OCI-LY3 (cell line): Measurements from ENCODE around the gene LUC7L2.

Experiments used
- H2AFZ ChIP-seq: fragments of 200-600, 300-600 bp; shearing (Covaris generic); 2 replicates; pipeline ENCODE4 v1.6.0; 2014; ENCODE audit warnings: antibody characterized with exemption, low read depth, low read length
- H3K27ac ChIP-seq: fragments of 200-600, 300-600 bp; sonication (generic); 2 replicates; pipeline ENCODE4 v1.5.1; 2014; ENCODE audit warnings: mild to moderate bottlenecking, low read length, moderate library complexity, mixed read lengths
- H3K27me3 ChIP-seq: fragments of 200-600, 300-600 bp; sonication (generic); 2 replicates; pipeline ENCODE4 v1.6.1; 2014; ENCODE audit warnings: low read depth, low read length, mixed read lengths
- H3K36me3 ChIP-seq: fragments of 200-600, 300-600 bp; sonication (generic); replicated peaks from 2 replicates; pipeline ENCODE3; 2014; ENCODE audit warnings: low read depth, low read length, mixed read lengths
- H3K4me1 ChIP-seq: fragments of 300-600, 200-600 bp; sonication (generic); 2 replicates; pipeline ENCODE4 v1.6.1; 2014; ENCODE audit warnings: low read length, mixed read lengths
- H3K4me2 ChIP-seq: fragments of 200-600, 300-600 bp; sonication (generic); 2 replicates; pipeline ENCODE4 v1.6.1; 2014; ENCODE audit warnings: low read length, mixed read lengths
- H3K4me3 ChIP-seq: fragments of 300-600, 200-600 bp; sonication (generic); 2 replicates; pipeline ENCODE4 v1.5.1; 2014; ENCODE audit warnings: antibody characterized with exemption, mild to moderate bottlenecking, low read length, moderate library complexity
- H3K79me2 ChIP-seq: fragments of 300-600, 200-600 bp; shearing (Covaris generic); 2 replicates; pipeline ENCODE4 v1.6.1; 2014; ENCODE audit warnings: mild to moderate bottlenecking, low read length, mixed read lengths
- H3K9ac ChIP-seq: fragments of 300-600, 200-600 bp; shearing (Covaris generic); 2 replicates; pipeline ENCODE4 v1.6.0; 2014; ENCODE audit warnings: mild to moderate bottlenecking, low read length, moderate library complexity
- H3K9me3 ChIP-seq: fragments of 200-600, 300-600 bp; shearing (Covaris generic); 2 replicates; pipeline ENCODE4 v1.6.1; 2014; ENCODE audit warnings: low read length, mixed read lengths; ENCODE audit not compliant: insufficient read depth
- H4K20me1 ChIP-seq: fragments of 200-600, 300-600 bp; sonication (generic); 2 replicates; pipeline ENCODE4 v1.6.1; 2016; ENCODE audit warnings: low read length, mixed read lengths; ENCODE audit not compliant: insufficient read depth
- CTCF ChIP-seq: fragments of 200-600, 300-600 bp; sonication (generic); IDR thresholded peaks from 2 replicates; pipeline ENCODE4 v1.5.1; 2014; ENCODE audit warnings: antibody characterized with exemption, low read length, low read depth
- EZH2phosphoT487 ChIP-seq: fragments of 200-600 bp; shearing (Covaris generic); IDR thresholded peaks from 2 replicates; pipeline ENCODE4 v1.6.1; 2018; ENCODE audit warnings: antibody characterized with exemption, mixed run types, low read depth

The LUC7L2 gene

GRCh38 chr7:139389774-139390173, 30.1 kb downstream of the LUC7L2 start:
- Histone ChIP-seq H3K27me3 (no peaks in the 10 kb centered on the region), H3K79me2 (peaks cover 91% of the 10 kb centered on the region), H3K4me1 (no peaks in the 10 kb centered on the region), H3K27ac (no peak overlapping the region), H3K36me3 (peaks cover 48% of the 10 kb centered on the region), H3K9me3 (no peaks in the 10 kb centered on the region), H3K4me3 (no peak overlapping the region), H4K20me1 (peaks cover 22% of the 10 kb centered on the region; the same call in 1 of the 2 replicates), H3K9ac (no peak overlapping the region), H3K4me2 (no peak overlapping the region), H2AFZ (no peak overlapping the region)
- no peak for TF ChIP-seq EZH2phosphoT487
- TF ChIP-seq CTCF, result no peak

GRCh38 chr7:139393621-139394211, 34.0 kb downstream of the LUC7L2 start:
- H3K79me2 ChIP-seq, result peaks cover 91% of the 10 kb centered on the region
- peaks cover 41% of the 10 kb centered on the region for H3K36me3 ChIP-seq
- H3K27me3 ChIP-seq, result no peaks in the 10 kb centered on the region
- no peaks in the 10 kb centered on the region for H3K4me1 ChIP-seq
- no peaks in the 10 kb centered on the region for H3K9me3 ChIP-seq
- no peak overlapping the region for H2AFZ ChIP-seq
- no peak overlapping the region for H3K4me2 ChIP-seq
- H3K4me3 ChIP-seq, result no peak overlapping the region
- H4K20me1 ChIP-seq, result peaks cover 37% of the 10 kb centered on the region; the same call in 1 of the 2 replicates
- TF ChIP-seq CTCF (no peak), EZH2phosphoT487 (no peak)
- H3K27ac ChIP-seq, result no peak overlapping the region
- H3K9ac ChIP-seq, result no peak overlapping the region

- H3K4me1 ChIP-seq, result no peaks in the 10 kb centered on the region
- no peak overlapping the region for H3K4me2 ChIP-seq
- H3K9ac ChIP-seq, result no peak overlapping the region
- no peaks in the 10 kb centered on the region for H3K9me3 ChIP-seq
- no peaks in the 10 kb centered on the region for H3K27me3 ChIP-seq
- no peak for TF ChIP-seq CTCF
- no peak for TF ChIP-seq EZH2phosphoT487
- H4K20me1 ChIP-seq, result peaks cover 30% of the 10 kb centered on the region; the same call in 1 of the 2 replicates
- H3K36me3 ChIP-seq, result peaks cover 37% of the 10 kb centered on the region
- peaks cover 83% of the 10 kb centered on the region for H3K79me2 ChIP-seq
- no peak overlapping the region for H3K4me3 ChIP-seq
- no peak overlapping the region for H2AFZ ChIP-seq
- H3K27ac ChIP-seq, result no peak overlapping the region
Observed at GRCh38 chr7:139394540-139394939, 34.8 kb downstream of the LUC7L2 start.

GRCh38 chr7:139396323-139396951, 36.7 kb downstream of the LUC7L2 start:
- Histone ChIP-seq H3K36me3 (peaks cover 36% of the 10 kb centered on the region), H3K79me2 (peaks cover 65% of the 10 kb centered on the region)
- no peak for TF ChIP-seq CTCF
- no peak for TF ChIP-seq EZH2phosphoT487

More at GRCh38 chr7:139396323-139396951, 36.7 kb downstream of the LUC7L2 start:
- H4K20me1 ChIP-seq, result peaks cover 27% of the 10 kb centered on the region; the same call in 1 of the 2 replicates
- H3K9ac ChIP-seq, result no peak overlapping the region
- H3K27ac ChIP-seq, result no peak overlapping the region
- H2AFZ ChIP-seq, result no peak overlapping the region
- H3K27me3 ChIP-seq, result no peaks in the 10 kb centered on the region
- H3K4me1 ChIP-seq, result no peaks in the 10 kb centered on the region
- no peak overlapping the region for H3K4me2 ChIP-seq
- H3K4me3 ChIP-seq, result no peak overlapping the region
- H3K9me3 ChIP-seq, result no peaks in the 10 kb centered on the region
